ENCODE measurements around the gene DNM3. TPM values are rescaled to one million over a fixed set of nuclear protein-coding genes. Genes with fewer than 3 reads are reported as not detected.
"Not testable (repeated sequence)": the region's sequence is repeated elsewhere in the genome, so short reads cannot be mapped to it uniquely, and the experiment has no call there.

Gene DNM3
- polyA plus RNA-seq, 1 donor (not counting 4 experiments of a cell fraction or from before 2014, with no cell fraction given): 2.0 TPM

DNA sequence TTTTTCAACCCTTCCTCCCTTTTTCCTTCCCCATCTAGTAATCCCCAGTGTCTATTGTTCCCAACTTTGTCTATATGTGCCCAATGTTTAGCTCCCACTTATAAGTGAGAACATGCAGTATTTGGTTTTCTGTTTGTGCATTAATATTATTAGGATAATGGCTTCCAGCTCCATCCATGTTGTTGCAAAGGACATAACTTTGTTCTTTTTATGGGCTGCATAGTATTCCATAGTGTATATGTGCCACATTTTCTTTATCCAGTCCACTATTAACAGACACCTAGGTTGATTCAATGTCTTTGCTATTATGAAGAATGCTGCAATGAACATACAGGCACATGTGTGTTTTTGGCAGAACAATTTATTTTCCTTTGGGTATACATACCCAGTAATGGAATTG, 458.2 kb downstream of the DNM3 start:
- H3K4me2 ChIP-seq (ENCODE audit: control insufficient read depth, extremely low read depth, insufficient read depth, low read depth, low read length): no peak overlapping the region

DNA sequence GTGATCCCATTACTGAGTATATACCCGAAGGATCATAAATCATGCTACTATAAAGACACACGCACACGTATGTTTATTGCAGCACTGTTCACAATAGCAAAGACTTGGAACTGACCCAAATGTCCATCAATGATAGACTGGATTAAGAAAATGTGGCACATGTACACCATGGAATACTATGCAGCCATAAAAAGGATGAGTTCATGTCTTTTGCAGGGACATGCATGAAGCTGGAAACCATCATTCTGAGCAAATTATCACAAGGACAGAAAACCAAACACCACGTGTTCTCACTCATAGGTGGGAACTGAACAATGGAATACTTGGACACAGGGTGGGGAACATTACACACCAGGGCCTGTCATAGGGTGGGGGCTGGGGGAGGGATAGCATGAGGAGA, 466.2 kb downstream of the DNM3 start:
- DNase-seq (ENCODE audit: low read depth, low spot score); H2AFZ ChIP-seq (ENCODE audit: control insufficient read depth, low read length); dilution Hi-C loops (cut with MboI; ENCODE audit: extremely low pct_ligation_motif_present, low sequenced_read_pairs); FAIRE-seq; H3K9ac ChIP-seq (ENCODE audit: control insufficient read depth, extremely low read depth, insufficient read depth, low read length); H3K27ac ChIP-seq (ENCODE audit: control insufficient read depth, insufficient read depth, low read length); H3K36me3 ChIP-seq (ENCODE audit: control insufficient read depth in 2 of 2, extremely low read depth in 1 of 2, insufficient read depth in 2 of 2, low read length in 2 of 2); H3K4me3 ChIP-seq (ENCODE audit: control insufficient read depth in 2 of 3, extremely low read depth in 1 of 3, insufficient read depth in 2 of 3, low read depth in 1 of 3, low read length in 3 of 3); H3K79me2 ChIP-seq (ENCODE audit: control insufficient read depth, insufficient read depth, low read length); H3K4me1 ChIP-seq (ENCODE audit: control insufficient read depth, extremely low read depth, insufficient read depth, low read length); H4K20me1 ChIP-seq (ENCODE audit: control insufficient read depth, extremely low read depth, insufficient read depth, low read length); H3K9me1 ChIP-seq (ENCODE audit: control insufficient read depth, extremely low read depth, insufficient read depth, low read length); H3K27me3 ChIP-seq (ENCODE audit: control insufficient read depth, extremely low read depth, insufficient read depth, low read length); H3K4me2 ChIP-seq (ENCODE audit: control insufficient read depth, extremely low read depth, insufficient read depth, low read depth, low read length); H3K9me3 ChIP-seq (ENCODE audit: control insufficient read depth, low read depth, low read length): not testable (repeated sequence)

More for the DNA sequence above, 458.2 kb downstream of the DNM3 start:
- Histone ChIP-seq H3K27ac (ENCODE audit: control insufficient read depth, insufficient read depth, low read length) (no peak overlapping the region), H3K9ac (ENCODE audit: control insufficient read depth, extremely low read depth, insufficient read depth, low read length) (no peak overlapping the region), H3K4me3 (ENCODE audit: control insufficient read depth in 2 of 3, extremely low read depth in 1 of 3, insufficient read depth in 2 of 3, low read depth in 1 of 3, low read length in 3 of 3) (no peak overlapping the region), H4K20me1 (ENCODE audit: control insufficient read depth, extremely low read depth, insufficient read depth, low read length) (no peaks in the 10 kb centered on the region), H3K9me1 (ENCODE audit: control insufficient read depth, extremely low read depth, insufficient read depth, low read length) (no peaks in the 10 kb centered on the region), H3K36me3 (ENCODE audit: control insufficient read depth in 2 of 2, extremely low read depth in 1 of 2, insufficient read depth in 2 of 2, low read length in 2 of 2) (no peaks in the 10 kb centered on the region), H3K4me1 (ENCODE audit: control insufficient read depth, extremely low read depth, insufficient read depth, low read length) (no peaks in the 10 kb centered on the region), H3K79me2 (ENCODE audit: control insufficient read depth, insufficient read depth, low read length) (no peaks in the 10 kb centered on the region), H2AFZ (ENCODE audit: control insufficient read depth, low read length) (no peak overlapping the region), H3K9me3 (ENCODE audit: control insufficient read depth, low read depth, low read length) (peaks cover 2% of the 10 kb centered on the region), H3K27me3 (ENCODE audit: control insufficient read depth, extremely low read depth, insufficient read depth, low read length) (no peaks in the 10 kb centered on the region)
- DNase-seq (ENCODE audit: low read depth, low spot score) (no peak), FAIRE-seq (no peak)
- TF ChIP-seq, protein P1, sequence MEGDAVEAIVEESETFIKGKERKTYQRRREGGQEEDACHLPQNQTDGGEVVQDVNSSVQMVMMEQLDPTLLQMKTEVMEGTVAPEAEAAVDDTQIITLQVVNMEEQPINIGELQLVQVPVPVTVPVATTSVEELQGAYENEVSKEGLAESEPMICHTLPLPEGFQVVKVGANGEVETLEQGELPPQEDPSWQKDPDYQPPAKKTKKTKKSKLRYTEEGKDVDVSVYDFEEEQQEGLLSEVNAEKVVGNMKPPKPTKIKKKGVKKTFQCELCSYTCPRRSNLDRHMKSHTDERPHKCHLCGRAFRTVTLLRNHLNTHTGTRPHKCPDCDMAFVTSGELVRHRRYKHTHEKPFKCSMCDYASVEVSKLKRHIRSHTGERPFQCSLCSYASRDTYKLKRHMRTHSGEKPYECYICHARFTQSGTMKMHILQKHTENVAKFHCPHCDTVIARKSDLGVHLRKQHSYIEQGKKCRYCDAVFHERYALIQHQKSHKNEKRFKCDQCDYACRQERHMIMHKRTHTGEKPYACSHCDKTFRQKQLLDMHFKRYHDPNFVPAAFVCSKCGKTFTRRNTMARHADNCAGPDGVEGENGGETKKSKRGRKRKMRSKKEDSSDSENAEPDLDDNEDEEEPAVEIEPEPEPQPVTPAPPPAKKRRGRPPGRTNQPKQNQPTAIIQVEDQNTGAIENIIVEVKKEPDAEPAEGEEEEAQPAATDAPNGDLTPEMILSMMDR (optimal IDR thresholded peaks at IDR 0.05 in 1 of 3, IDR thresholded peaks at IDR 0.05 in 1 of 3, conservative IDR thresholded peaks at IDR 0.05 in 1 of 3; ENCODE audit: extremely low read depth in 1 of 3, insufficient read depth in 2 of 3, low read length in 3 of 3): no peak
- TF ChIP-seq EZH2 (IDR thresholded peaks at IDR 0.05; ENCODE audit: low read length): no peak
- dilution Hi-C loops (cut with MboI; ENCODE audit: extremely low pct_ligation_motif_present, low sequenced_read_pairs): no loop called here

DNA sequence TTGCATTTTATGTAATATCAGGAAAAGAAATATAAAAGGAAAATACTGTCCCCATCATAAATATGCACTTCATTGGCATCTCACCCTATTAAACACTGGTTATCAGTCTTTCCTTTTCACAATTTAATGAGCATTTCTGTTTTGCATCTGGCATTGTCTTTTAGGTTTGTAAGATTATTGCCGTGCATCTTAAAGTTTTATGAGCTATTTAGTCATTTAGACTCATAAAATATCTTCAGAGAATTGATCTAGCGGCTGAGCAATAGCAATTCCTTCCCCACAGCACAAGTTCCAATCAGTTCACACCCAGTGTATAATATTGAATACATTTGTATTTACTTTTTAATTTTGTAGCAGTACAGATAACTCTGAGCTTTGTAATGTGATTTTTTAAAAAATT, 466.8 kb downstream of the DNM3 start:
- no peak for FAIRE-seq
- H3K9ac ChIP-seq (ENCODE audit: control insufficient read depth, extremely low read depth, insufficient read depth, low read length): no peak overlapping the region
- H3K36me3 ChIP-seq (ENCODE audit: control insufficient read depth in 2 of 2, extremely low read depth in 1 of 2, insufficient read depth in 2 of 2, low read length in 2 of 2): no peaks in the 10 kb centered on the region
- no peaks in the 10 kb centered on the region for H3K27me3 ChIP-seq (ENCODE audit: control insufficient read depth, extremely low read depth, insufficient read depth, low read length)
- dilution Hi-C loops (cut with MboI; ENCODE audit: extremely low pct_ligation_motif_present, low sequenced_read_pairs): no loop called here
- H4K20me1 ChIP-seq (ENCODE audit: control insufficient read depth, extremely low read depth, insufficient read depth, low read length): no peaks in the 10 kb centered on the region
- H3K4me3 ChIP-seq (ENCODE audit: control insufficient read depth in 2 of 3, extremely low read depth in 1 of 3, insufficient read depth in 2 of 3, low read depth in 1 of 3, low read length in 3 of 3): no peak overlapping the region
- H3K9me1 ChIP-seq (ENCODE audit: control insufficient read depth, extremely low read depth, insufficient read depth, low read length): no peaks in the 10 kb centered on the region
- no peaks in the 10 kb centered on the region for H3K79me2 ChIP-seq (ENCODE audit: control insufficient read depth, insufficient read depth, low read length)
- H3K4me2 ChIP-seq (ENCODE audit: control insufficient read depth, extremely low read depth, insufficient read depth, low read depth, low read length): no peak overlapping the region
- no peak overlapping the region for H2AFZ ChIP-seq (ENCODE audit: control insufficient read depth, low read length)
- TF ChIP-seq, protein P1 (optimal IDR thresholded peaks at IDR 0.05 in 1 of 3, IDR thresholded peaks at IDR 0.05 in 1 of 3, conservative IDR thresholded peaks at IDR 0.05 in 1 of 3; ENCODE audit: extremely low read depth in 1 of 3, insufficient read depth in 2 of 3, low read length in 3 of 3): no peak
- no peak for TF ChIP-seq EZH2 (IDR thresholded peaks at IDR 0.05; ENCODE audit: low read length)
- no peaks in the 10 kb centered on the region for H3K4me1 ChIP-seq (ENCODE audit: control insufficient read depth, extremely low read depth, insufficient read depth, low read length)
- DNase-seq (ENCODE audit: low read depth, low spot score): no peak
- no peak overlapping the region for H3K27ac ChIP-seq (ENCODE audit: control insufficient read depth, insufficient read depth, low read length)
- H3K9me3 ChIP-seq (ENCODE audit: control insufficient read depth, low read depth, low read length): no peaks in the 10 kb centered on the region
